ENCODE measurements around the gene GUCY1A2. TPM values are rescaled to one million over a fixed set of nuclear protein-coding genes. Genes with fewer than 3 reads are reported as not detected.
A peak's percentile ranks its signal among the peaks of the same experiment; 100 is the strongest.

The GUCY1A2 gene
- total RNA-seq, 6 donors from 2014 or later = 4.2 to 22.9 (median 9.2) TPM

DNA sequence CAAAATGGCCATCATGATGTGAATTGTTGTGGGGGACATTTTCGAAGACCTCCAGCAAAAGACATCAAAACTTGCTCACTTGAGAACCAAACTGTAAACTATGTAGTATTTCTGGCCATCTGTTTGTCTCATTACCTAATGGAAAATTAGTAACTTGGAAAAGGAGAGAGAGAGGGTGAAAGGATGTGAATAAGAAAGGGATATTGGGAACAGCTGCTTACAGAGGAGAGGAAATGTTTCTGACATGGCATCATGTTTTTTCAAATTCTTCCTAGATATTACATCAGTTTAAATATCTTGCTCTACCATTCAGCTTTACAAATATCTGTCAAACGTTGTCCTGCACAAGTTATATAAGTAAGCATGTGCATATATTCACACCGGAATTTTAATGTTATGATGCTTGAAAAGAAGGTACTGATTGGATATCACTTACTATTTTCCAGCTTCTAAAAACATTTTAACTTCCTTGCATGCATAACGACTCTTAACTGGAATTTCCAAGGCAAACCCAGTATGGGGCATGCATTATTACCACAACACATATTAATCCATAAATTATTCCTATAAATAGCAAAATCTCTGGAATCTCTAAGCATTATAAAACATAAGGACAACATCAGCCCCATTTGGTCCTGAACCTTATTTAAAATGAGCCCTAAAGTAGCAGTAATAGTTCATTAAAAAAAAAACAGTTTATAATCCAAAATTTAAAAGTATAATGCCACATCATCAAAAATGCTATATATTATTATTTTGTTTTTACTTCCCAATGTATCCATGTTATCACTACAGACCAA lies 20.0 kb downstream of the GUCY1A2 start:
- 58 to 69% methylated on average over 4 of the region's 4 CpGs for WGBS, 2 donors
- TF ChIP-seq EP300 (IDR thresholded peaks at IDR 0.05) = no peak
- TF ChIP-seq POLR2AphosphoS5 (IDR thresholded peaks at IDR 0.05) = no peak
- no peak for TF ChIP-seq POLR2A (IDR thresholded peaks at IDR 0.05)
- TF ChIP-seq, protein P1, sequence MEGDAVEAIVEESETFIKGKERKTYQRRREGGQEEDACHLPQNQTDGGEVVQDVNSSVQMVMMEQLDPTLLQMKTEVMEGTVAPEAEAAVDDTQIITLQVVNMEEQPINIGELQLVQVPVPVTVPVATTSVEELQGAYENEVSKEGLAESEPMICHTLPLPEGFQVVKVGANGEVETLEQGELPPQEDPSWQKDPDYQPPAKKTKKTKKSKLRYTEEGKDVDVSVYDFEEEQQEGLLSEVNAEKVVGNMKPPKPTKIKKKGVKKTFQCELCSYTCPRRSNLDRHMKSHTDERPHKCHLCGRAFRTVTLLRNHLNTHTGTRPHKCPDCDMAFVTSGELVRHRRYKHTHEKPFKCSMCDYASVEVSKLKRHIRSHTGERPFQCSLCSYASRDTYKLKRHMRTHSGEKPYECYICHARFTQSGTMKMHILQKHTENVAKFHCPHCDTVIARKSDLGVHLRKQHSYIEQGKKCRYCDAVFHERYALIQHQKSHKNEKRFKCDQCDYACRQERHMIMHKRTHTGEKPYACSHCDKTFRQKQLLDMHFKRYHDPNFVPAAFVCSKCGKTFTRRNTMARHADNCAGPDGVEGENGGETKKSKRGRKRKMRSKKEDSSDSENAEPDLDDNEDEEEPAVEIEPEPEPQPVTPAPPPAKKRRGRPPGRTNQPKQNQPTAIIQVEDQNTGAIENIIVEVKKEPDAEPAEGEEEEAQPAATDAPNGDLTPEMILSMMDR (IDR thresholded peaks at IDR 0.05) = no peak
- peak in 1 of 2 donors; percentile 51 for ATAC-seq (ENCODE audit: low FRiP score in 2 of 2)

DNA sequence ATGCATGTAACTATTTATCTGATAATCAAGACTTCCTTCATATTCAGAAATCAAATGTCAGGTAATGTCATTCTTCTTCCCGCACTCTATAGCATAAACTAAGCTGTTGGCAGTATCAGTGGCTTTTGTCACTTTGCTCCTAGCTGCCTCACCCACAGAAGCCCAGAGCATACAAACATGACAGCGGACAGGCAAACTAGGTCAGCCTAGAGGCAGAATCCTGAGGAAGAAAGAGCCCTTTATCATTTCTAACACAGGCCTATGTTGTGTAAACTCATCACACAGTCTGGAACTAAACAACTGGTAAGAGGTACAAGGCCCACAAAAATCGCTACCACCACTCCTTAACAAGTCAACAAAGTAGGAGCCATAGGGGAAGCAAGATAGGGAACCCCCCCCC lies 21.0 kb downstream of the GUCY1A2 start:
- no peak for ATAC-seq (ENCODE audit: low FRiP score in 2 of 2)
- no peak for DNase-seq
- Histone ChIP-seq H3K4me3 (no peak overlapping the region), H3K27me3 (no peaks in the 10 kb centered on the region), H3K9me3 (no peaks in the 10 kb centered on the region), H3K36me3 (no peaks in the 10 kb centered on the region), H3K4me1 (no peaks in the 10 kb centered on the region), H3K27ac (no peak overlapping the region)
- 73 to 90% methylated on average over 3 of the region's 3 CpGs for WGBS, 2 donors
- TF ChIP-seq, protein P1 (IDR thresholded peaks at IDR 0.05) = no peak
- TF ChIP-seq POLR2AphosphoS5 (IDR thresholded peaks at IDR 0.05) = no peak
- no peak for TF ChIP-seq POLR2A (IDR thresholded peaks at IDR 0.05)
- no peak for TF ChIP-seq EP300 (IDR thresholded peaks at IDR 0.05)

More for the DNA sequence above, 20.0 kb downstream of the GUCY1A2 start:
- no peak for DNase-seq
- Histone ChIP-seq H3K27me3 (no peaks in the 10 kb centered on the region), H3K27ac (no peak overlapping the region), H3K4me3 (no peak overlapping the region), H3K36me3 (no peaks in the 10 kb centered on the region), H3K9me3 (no peaks in the 10 kb centered on the region), H3K4me1 (no peaks in the 10 kb centered on the region)

DNA sequence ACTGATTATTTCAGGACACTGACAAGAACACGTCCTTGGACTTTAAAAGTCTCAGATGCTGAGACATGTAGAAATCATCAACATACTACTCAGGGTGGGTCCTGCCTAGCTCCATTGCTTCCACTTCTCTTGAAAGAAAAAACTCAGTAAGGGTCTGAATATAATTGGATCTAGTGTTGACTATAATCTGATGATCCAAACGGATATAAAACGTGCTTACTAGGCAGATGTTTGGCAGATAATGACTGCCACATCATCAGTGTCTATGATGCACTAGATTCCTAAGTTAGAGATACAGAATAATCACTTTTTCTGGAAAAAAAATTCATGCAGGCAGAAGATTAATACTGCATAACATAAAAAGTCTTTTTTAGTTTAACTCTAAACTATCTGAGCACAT lies 21.6 kb downstream of the GUCY1A2 start:
- Histone ChIP-seq H3K4me1 (no peaks in the 10 kb centered on the region), H3K4me3 (no peak overlapping the region), H3K36me3 (no peaks in the 10 kb centered on the region), H3K9me3 (no peaks in the 10 kb centered on the region), H3K27me3 (no peaks in the 10 kb centered on the region), H3K27ac (no peak overlapping the region)
- ATAC-seq (ENCODE audit: low FRiP score in 2 of 2) (peak in 1 of 2 donors; percentile 21), DNase-seq (no peak)
- 62 to 70% methylated on average over 3 of the region's 3 CpGs for WGBS, 2 donors
- TF ChIP-seq EP300 (IDR thresholded peaks at IDR 0.05) = no peak
- TF ChIP-seq POLR2A (IDR thresholded peaks at IDR 0.05) = no peak
- TF ChIP-seq POLR2AphosphoS5 (IDR thresholded peaks at IDR 0.05) = no peak
- TF ChIP-seq, protein P1 (IDR thresholded peaks at IDR 0.05) = no peak

DNA sequence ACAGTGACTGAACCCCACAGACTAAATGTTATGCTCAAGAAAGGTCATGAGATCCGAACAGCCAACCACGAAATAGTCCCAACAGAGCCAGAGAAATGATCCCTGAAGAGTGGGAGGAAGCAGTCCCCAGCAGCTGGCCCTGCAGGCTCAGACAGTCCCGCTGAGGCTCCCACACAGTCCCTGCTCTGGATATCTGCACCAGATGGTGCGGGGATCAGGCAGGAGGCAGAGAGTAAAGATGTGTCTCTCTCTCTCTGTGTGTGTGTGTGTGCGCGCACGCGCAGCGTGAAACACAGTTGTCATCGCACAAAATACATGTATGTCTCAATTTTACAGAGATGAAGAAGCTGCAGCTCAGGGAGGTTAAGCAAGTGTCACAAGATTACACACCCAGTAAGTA lies 27.9 kb downstream of the GUCY1A2 start:
- 84 to 88% methylated on average over 10 of the region's 10 CpGs for WGBS, 2 donors
- no peak for TF ChIP-seq EP300 (IDR thresholded peaks at IDR 0.05)
- no peak for TF ChIP-seq POLR2A (IDR thresholded peaks at IDR 0.05)
- no peak for TF ChIP-seq POLR2AphosphoS5 (IDR thresholded peaks at IDR 0.05)
- TF ChIP-seq, protein P1 (IDR thresholded peaks at IDR 0.05) = no peak

DNA sequence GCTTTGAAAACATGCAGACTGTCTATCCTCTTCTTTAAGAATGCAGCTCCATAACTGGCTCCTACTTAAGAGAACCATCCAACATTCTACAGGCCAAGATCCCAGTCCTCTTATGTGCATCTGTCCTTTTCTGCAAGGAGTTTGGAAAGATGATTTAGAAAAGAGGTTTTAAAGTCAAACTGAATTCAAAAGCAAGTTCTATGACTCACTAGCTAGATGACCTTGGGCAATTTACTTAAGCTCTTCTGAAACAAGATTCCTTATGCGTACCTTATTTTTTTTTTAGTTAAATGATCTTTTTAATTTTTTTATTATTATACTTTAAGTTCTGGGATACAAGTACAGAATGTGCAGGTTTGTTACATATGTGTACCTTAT lies 29.2 kb downstream of the GUCY1A2 start:
- DNase-seq (no peak), ATAC-seq (ENCODE audit: low FRiP score in 2 of 2) (no peak)
- Histone ChIP-seq H3K27me3 (no peaks in the 10 kb centered on the region), H3K9me3 (no peaks in the 10 kb centered on the region), H3K36me3 (no peaks in the 10 kb centered on the region), H3K4me3 (no peak overlapping the region), H3K4me1 (peaks cover 0 to 3% (median 0%) of the 10 kb centered on the region in 4 donors), H3K27ac (no peak overlapping the region)
- TF ChIP-seq, protein P1 (IDR thresholded peaks at IDR 0.05) = no peak
- TF ChIP-seq EP300 (IDR thresholded peaks at IDR 0.05) (no peak), POLR2AphosphoS5 (IDR thresholded peaks at IDR 0.05) (no peak), POLR2A (IDR thresholded peaks at IDR 0.05) (no peak)
- 79 to 95% methylated on average over 1 of the region's 1 CpG for WGBS, 2 donors

More for the DNA sequence above, 27.9 kb downstream of the GUCY1A2 start:
- H3K9me3 ChIP-seq = no peaks in the 10 kb centered on the region
- no peak for ATAC-seq (ENCODE audit: low FRiP score in 2 of 2)
- DNase-seq = peak in 1 of 2 donors; percentile 21
- peak overlapping the region in 1 of 4 donors; percentile 3 for H3K27ac ChIP-seq
- no peaks in the 10 kb centered on the region for H3K36me3 ChIP-seq
- no peak overlapping the region for H3K4me3 ChIP-seq
- no peaks in the 10 kb centered on the region for H3K27me3 ChIP-seq
- peaks cover 0 to 3% (median 0%) of the 10 kb centered on the region in 4 donors for H3K4me1 ChIP-seq

Measured in upper lobe of left lung (tissue), 6 donors.